ENCODE results near the gene LMO1.

LMO1 gene

GRCh38 chr11:8263109-8263768, 439 bp downstream of the LMO1 start:
- no peak for DNase-seq (ENCODE audit: low read depth)

DNA sequence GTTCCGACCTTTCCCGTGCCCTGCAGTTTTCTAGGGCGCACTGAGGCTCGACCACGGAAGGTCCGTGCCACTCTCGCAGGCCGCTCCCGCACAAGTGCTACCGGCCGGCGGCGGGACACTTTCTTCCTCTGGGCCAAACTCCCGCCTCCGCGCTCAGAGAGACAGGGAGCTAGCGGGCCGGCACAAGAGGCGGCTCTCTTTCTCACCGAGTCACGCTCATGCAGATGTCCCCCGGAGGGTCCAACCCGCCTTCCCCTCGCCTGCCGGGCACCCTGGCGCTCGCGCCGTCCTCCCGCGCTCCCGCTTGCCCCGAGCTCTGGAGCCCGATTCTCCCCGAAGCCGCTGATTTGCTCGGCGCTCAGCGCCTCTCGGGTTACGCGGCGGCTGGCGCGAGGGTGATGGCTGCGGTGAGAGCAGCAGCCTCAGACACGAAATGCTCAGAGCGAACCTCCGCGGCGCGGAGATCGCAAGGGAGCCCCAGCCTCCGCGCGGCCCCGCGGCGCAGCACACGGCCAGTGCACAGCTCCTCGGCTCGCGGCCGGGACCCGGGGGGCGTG, 1.0 kb downstream of the LMO1 start:
- DNase-seq (ENCODE audit: low read depth) = no peak

DNA sequence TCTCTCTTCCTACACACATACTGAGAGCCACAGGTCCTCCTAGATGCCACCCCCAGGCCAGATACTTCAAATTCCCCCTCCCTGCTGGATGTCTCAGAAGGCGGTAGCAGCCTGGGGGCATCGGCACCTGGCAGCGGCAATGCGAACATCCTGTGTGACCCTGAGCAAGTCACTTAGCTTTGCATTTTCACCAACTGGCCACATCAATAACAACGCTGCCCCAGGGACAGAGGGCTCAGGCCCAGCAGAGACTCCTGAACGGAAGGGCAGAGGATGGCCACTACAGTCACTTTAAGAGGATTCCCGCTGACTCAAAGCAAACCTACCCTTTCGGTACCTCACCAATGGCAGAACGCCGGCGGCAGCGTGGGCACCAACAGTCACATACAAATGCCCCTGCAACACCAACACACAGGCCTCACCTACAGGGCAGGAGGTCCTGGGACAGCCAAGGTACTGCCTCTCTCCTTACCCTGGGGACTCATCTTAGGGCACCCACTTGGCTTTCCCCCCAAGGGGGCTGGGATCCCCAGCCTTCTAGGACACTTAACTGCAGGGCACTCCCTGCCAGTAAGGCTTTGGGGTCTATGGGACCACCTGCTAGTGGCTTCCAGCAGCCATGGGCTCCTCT, 1.6 kb downstream of the LMO1 start:
- no peak for DNase-seq (ENCODE audit: low read depth)

DNA sequence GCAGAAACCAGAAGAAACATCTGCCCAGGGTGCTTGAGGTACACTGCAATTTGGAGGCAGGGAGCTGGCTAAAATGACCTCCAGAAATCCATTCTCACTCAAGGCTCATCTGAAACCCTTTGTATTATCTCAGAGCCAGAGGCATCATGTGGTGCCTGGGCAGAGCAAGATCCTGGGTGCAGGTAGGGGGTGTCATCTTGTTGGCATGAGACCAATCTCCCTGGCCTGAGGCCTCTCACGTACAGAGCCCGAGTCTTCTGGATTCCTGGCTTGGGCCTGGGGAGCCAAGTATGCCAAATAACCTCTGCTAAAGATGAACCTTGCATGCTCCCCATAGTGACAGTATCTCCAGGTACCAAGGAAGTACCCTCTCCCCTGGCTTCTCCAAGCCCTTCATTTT, 2.4 kb downstream of the LMO1 start:
- DNase-seq (ENCODE audit: low read depth) = no peak

DNA sequence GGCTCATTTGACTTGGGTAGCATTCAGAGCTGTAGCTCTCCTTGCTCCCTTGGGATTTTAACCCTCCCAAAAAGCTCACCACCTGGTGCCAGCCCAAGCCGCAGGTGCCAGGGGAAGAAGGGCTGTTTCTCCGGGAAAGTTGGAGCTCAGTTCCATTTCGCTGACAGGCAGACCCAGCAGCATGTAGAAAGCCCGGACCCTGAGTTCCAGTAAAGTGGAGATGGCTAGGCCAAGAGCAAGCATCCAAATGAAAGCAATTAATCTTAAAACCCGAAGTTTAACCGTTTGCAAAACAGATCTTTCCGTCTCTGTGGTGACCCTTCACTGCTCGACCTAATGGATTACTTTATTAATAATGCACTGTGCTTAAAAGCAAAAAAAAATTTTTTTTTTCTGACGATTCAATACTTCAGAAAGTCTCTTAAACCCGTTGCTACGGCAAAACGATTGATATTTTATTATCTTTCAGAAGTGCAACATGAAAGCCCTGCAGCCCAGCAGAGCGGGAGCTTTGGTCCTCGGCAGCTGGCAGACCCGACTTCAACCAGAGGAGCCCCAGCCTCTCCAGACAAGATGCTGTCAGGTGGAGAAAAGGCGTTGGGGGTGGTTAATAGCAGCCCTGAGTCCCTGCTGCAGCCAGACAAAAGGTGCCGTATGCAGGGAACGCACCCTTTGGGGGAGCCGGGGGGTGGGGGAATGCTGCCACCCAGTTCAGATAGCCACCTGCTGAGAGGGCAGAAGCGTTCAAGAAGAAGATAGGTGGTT, 3.3 kb downstream of the LMO1 start:
- DNase-seq (ENCODE audit: low read depth) = no peak

- DNase-seq (ENCODE audit: low read depth) = no peak
These were observed 4.2 kb downstream of the LMO1 start for GRCh38 chr11:8259306-8259959.

GRCh38 chr11:8258784-8259183, 4.9 kb downstream of the LMO1 start:
- no peak for DNase-seq (ENCODE audit: low read depth)

GRCh38 chr11:8258289-8258688, 5.4 kb downstream of the LMO1 start:
- no peak for DNase-seq (ENCODE audit: low read depth)

DNA sequence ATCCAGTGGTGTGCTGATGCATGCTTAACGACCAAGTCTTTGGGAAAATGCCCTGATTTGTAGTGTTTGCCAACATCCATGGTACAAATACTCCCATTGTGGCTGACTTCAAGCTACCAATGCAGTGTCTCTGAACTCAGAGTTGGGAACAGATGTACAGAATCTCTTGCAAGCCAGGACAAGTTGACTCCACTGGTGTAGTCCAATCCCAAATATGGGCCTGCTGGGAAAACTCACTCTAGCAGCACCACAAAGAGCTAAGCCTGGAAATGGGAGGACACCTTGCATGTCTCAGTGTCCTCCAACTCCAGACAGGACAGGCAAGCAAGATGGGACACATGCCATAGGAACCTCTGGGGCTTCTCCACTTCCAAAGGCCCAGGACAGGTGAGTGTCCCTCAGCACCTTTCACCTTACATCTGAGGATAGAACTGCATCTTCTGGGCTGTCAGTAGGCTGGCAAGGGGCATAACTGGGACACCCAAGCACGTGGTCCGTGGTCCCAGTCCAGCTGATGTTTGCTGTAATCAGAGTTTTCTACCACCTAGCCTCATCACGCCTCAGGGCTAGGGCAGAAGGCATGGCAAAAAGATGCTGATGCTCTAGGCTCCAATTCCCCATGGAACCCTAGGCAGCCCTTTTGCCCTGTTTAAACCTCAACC, 6.5 kb downstream of the LMO1 start:
- no peak for DNase-seq (ENCODE audit: low read depth)

DNA sequence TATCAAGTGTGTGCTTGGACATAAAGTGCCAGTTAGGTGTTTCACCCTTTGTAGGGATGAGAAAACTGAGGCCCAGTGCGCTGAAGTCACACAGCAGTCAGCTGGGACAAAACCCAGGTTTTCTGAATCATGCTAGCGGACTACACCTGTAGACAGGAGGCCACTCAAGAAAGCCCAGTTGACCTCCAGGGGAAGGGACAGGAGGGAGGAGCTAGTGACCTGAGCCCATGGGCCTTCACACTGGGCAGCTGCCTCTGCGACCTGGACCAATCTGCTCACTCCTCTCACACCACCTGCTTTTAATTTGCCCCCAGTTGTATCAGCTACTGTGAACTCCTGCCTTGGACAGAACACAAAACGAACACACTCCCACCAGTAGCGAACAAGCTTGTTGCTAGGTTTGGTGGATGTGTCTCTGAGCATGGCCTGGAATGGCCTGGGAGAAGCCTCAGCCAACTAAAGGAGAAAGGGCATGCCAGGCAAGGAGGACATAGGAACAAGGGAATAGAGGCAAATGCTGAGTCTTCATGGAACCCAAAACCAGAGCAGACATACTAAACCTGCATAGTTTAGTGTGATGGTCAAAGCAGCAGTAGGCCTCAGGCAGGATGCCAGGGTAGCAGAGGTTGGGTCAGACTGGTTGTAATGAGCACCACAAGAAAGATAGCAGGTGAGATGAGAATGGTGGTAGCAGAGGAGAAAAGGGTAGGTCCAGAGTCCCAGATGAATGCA, 7.2 kb downstream of the LMO1 start:
- DNase-seq (ENCODE audit: low read depth) = no peak

- no peak for DNase-seq (ENCODE audit: low read depth)
These were observed 10.1 kb downstream of the LMO1 start for GRCh38 chr11:8253566-8253965.

- DNase-seq (ENCODE audit: low read depth) = no peak
These were observed 10.7 kb downstream of the LMO1 start for GRCh38 chr11:8252946-8253345.

GRCh38 chr11:8252388-8252787, 11.3 kb downstream of the LMO1 start:
- no peak for DNase-seq (ENCODE audit: low read depth)

- no peak for DNase-seq (ENCODE audit: low read depth)
These were observed 11.9 kb downstream of the LMO1 start for GRCh38 chr11:8251616-8252295.

GRCh38 chr11:8250981-8251615, 12.6 kb downstream of the LMO1 start:
- no peak for DNase-seq (ENCODE audit: low read depth)

- no peak for DNase-seq (ENCODE audit: low read depth)
These were observed 13.2 kb downstream of the LMO1 start for GRCh38 chr11:8250434-8250833.

- no peak for DNase-seq (ENCODE audit: low read depth)
These were observed 14.2 kb downstream of the LMO1 start for GRCh38 chr11:8249482-8249881.

GRCh38 chr11:8248786-8249185, 14.9 kb downstream of the LMO1 start:
- DNase-seq (ENCODE audit: low read depth) = no peak

DNA sequence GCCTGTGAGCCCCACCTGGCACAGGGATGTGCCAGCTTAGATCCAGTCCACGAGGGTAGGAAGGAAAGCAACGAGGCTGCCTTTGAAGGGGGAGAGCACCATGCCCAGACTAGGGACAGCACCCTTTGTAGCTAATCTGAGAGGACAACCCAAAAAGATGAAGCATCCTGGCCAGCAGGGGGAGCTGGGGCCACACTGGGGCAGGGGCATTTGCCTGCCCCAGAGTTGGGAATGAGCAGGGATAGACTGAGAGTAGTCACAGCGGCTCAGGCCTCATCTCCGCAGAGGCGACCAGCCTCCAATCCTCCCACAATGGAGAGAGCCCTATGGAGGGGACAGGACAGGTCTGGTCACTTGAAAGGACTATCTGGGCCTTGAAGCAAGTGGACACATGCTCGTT, 16.4 kb downstream of the LMO1 start:
- no peak for DNase-seq (ENCODE audit: low read depth)

DNA sequence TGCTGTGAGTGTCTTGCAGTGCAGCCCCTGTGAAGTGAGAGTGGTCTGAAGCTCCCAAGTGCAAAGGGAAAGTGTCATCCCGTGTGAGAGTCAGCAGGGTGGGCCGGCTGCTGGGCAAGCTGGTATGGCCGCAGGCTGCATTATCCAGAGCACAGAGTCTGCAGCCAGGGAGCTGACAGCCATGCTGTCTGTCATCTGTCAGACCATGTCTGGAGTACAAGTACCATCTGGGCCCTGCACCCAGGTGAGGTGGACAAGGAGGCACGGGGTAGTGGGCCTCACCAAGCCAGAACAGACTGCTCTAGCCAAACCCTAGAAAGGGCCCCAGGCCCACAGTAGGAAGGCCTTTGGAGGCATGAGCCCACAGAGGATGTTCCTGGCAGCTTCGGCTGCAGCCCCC, 20.2 kb downstream of the LMO1 start:
- DNase-seq (ENCODE audit: low read depth) = no peak
